ENCODE data around the gene PICK1. TPM values are rescaled to one million over a fixed set of nuclear protein-coding genes. Genes with fewer than 3 reads are reported as not detected.

The PICK1 gene
- total RNA-seq, 1 experiment from 2014 or later: 35.7 TPM

DNA sequence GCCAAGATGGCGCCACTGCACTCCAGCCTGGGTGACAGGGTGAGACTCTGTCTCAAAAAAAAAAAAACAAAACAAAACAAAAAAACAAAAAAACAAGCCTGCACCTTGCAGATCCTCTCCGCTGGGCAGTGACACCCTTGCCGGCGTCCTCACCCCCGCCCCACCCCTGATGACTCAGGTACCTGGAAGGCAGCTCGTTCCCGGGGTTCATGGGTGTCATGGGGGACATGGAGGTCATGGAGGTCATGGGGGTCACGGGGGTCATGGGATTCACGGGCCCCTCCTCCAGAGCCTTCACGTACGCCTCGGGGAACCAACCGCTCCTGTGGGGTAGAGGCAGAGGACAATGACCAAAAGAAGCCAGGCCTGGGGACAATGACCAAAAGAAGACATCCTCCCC lies 29.7 kb downstream of the PICK1 start:
- Histone ChIP-seq H3K79me2 (ENCODE audit: insufficient read depth, low read length) (no peaks in the 10 kb centered on the region), H3K23me2 (ENCODE audit: insufficient read length, low read depth, low read length, poor library complexity, severe bottlenecking) (no peaks in the 10 kb centered on the region), H4K8ac (replicated peaks; ENCODE audit: insufficient read length, low read depth, low read length) (no peak overlapping the region), H2BK5ac (ENCODE audit: insufficient read length, low read length) (no peak overlapping the region), H3K9me3 (ENCODE audit: control insufficient read depth, low read depth, low read length) (no peaks in the 10 kb centered on the region), H3K14ac (ENCODE audit: insufficient read depth, low read length) (no peak overlapping the region), H2AFZ (ENCODE audit: low read length) (no peak overlapping the region), H3K9ac (ENCODE audit: extremely low read depth, insufficient read length, low read length) (no peak overlapping the region), H3K27ac (ENCODE audit: insufficient read length, low read depth, low read length) (no peak overlapping the region), H4K5ac (ENCODE audit: insufficient read length, low read depth, low read length) (no peak overlapping the region), H3K23ac (ENCODE audit: insufficient read length, low read depth, low read length) (no peak overlapping the region), H3K27me3 (ENCODE audit: insufficient read depth, low read length) (peaks cover 2% of the 10 kb centered on the region; the same call in 1 of the 2 replicates), H2BK120ac (ENCODE audit: low read depth, low read length, poor library complexity, severe bottlenecking) (no peak overlapping the region), H3K4me2 (ENCODE audit: insufficient read depth, insufficient read length, low read length) (no peak overlapping the region), H3K56ac (ENCODE audit: insufficient read length, low read depth, low read length) (no peak overlapping the region), H2BK15ac (ENCODE audit: low read depth, low read length) (no peak overlapping the region), H3K18ac (ENCODE audit: insufficient read length, low read depth, low read length) (no peak overlapping the region), H3K4me1 (ENCODE audit: insufficient read depth, low read length) (no peaks in the 10 kb centered on the region; the same call in 1 of the 2 replicates), H3T11ph (ENCODE audit: low read length) (no peak overlapping the region), H3K4ac (ENCODE audit: low read depth, low read length) (no peak overlapping the region), H2AK5ac (ENCODE audit: insufficient read length, low read length) (no peak overlapping the region), H4K91ac (ENCODE audit: insufficient read length, low read depth, low read length) (no peak overlapping the region), H2BK20ac (ENCODE audit: low read depth, low read length, poor library complexity, severe bottlenecking) (no peak overlapping the region), H3K79me1 (ENCODE audit: insufficient read depth, low read depth, low read length, poor library complexity, severe bottlenecking) (no peaks in the 10 kb centered on the region), H4K20me1 (ENCODE audit: control insufficient read depth, insufficient read depth, insufficient read length) (no peaks in the 10 kb centered on the region), H2BK12ac (ENCODE audit: insufficient read length, low read depth, low read length) (no peak overlapping the region)
- Mint-ChIP-seq H3K9me3 (no peaks in the 10 kb centered on the region), H3K36me3 (ENCODE audit: insufficient read depth in 1 of 3, low read depth in 3 of 3) (peaks cover 1 to 10% (median 9%) of the 10 kb centered on the region in 3 experiments; a peak in 3 of 7 replicates), H3K27ac (no peak overlapping the region; a peak in 1 of 7 replicates), H3K4me3 (no peak overlapping the region), H3K27me3 (ENCODE audit: low read depth) (peaks cover 4% of the 10 kb centered on the region), H3K4me1 (peaks cover 13 to 37% of the 10 kb centered on the region in 2 experiments)
- no CpG with 5 or more reads among the region's 13 CpGs for WGBS (ENCODE audit: extremely low coverage, insufficient read length, low lambda C conversion rate)
- no peak for DNase-seq
- TF ChIP-seq, protein P1, sequence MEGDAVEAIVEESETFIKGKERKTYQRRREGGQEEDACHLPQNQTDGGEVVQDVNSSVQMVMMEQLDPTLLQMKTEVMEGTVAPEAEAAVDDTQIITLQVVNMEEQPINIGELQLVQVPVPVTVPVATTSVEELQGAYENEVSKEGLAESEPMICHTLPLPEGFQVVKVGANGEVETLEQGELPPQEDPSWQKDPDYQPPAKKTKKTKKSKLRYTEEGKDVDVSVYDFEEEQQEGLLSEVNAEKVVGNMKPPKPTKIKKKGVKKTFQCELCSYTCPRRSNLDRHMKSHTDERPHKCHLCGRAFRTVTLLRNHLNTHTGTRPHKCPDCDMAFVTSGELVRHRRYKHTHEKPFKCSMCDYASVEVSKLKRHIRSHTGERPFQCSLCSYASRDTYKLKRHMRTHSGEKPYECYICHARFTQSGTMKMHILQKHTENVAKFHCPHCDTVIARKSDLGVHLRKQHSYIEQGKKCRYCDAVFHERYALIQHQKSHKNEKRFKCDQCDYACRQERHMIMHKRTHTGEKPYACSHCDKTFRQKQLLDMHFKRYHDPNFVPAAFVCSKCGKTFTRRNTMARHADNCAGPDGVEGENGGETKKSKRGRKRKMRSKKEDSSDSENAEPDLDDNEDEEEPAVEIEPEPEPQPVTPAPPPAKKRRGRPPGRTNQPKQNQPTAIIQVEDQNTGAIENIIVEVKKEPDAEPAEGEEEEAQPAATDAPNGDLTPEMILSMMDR (conservative IDR thresholded peaks at IDR 0.05): no peak
